Endothelial cell of umbilical vein (primary cell): Measurements from ENCODE around the gene SEMA5A. TPM values are rescaled to one million over a fixed set of nuclear protein-coding genes. Genes with fewer than 3 reads are reported as not detected.

Experiments
- BruUV-seq: library from RNA; stranded (reverse); fragments of 400-500 nt; replicated peaks from 2 replicates; lab custom pipeline; 2021; lab: Mats Ljungman, UMichigan
- CTCF ChIA-PET: fragments of 300-600, 350-600 bp; sonication (Branson Sonifier 250); formaldehyde crosslinking; loops from one replicate; lab custom pipeline; 2021; ENCODE audit warnings: antibody characterized with exemption, inconsistent platforms; lab: Charles Lee
- POLR2A ChIA-PET: fragments of 300-600, 350-600 bp; sonication (Branson Sonifier 250); formaldehyde crosslinking; loops from one replicate; lab custom pipeline; 2021; ENCODE audit warnings: antibody characterized with exemption, inconsistent platforms; lab: Charles Lee
- DNase-seq: peaks from one replicate; pipeline ENCODE4 v3.0.0-alpha.2; 2011; ENCODE audit warnings: low read depth, low spot score
- FAIRE-seq: peaks from 2 replicates; lab custom pipeline; 2011; peaks lifted over from hg19 to GRCh38; lab: Jason Lieb, UNC
- H2AFZ ChIP-seq: 2 replicates; pipeline ENCODE4 v1.6.0; 2012; ENCODE audit warnings: low read depth, low read length, control low read depth, inconsistent platforms
- H3K27ac ChIP-seq: 2 replicates; pipeline ENCODE4 v1.5.1; 2011; ENCODE audit warnings: low read depth, mild to moderate bottlenecking, control low read depth, low read length, moderate library complexity; ENCODE audit not compliant: insufficient read depth
- H3K27me3 ChIP-seq, 2 experiments: 2 replicates each; pipeline versions ENCODE4 v1.6.0 to v1.6.1; 2011; ENCODE audit warnings: low read length in 2 of 2, mixed read lengths in 1 of 2; ENCODE audit not compliant: control insufficient read depth in 2 of 2, insufficient read depth in 2 of 2
- H3K36me3 ChIP-seq, 2 experiments: 2 replicates in 1 of 2; 3 replicates in 1 of 2; pipeline ENCODE4 v1.5.1; 2011; ENCODE audit warnings: low read length in 2 of 2, mild to moderate bottlenecking in 1 of 2, moderate library complexity in 1 of 2; ENCODE audit not compliant: control insufficient read depth in 2 of 2, insufficient read depth in 2 of 2; ENCODE audit errors: extremely low read depth in 1 of 2
- H3K4me1 ChIP-seq: 3 replicates; pipeline ENCODE4 v1.5.1; 2011; ENCODE audit warnings: mild to moderate bottlenecking, low read length; ENCODE audit not compliant: control insufficient read depth, insufficient read depth; ENCODE audit errors: extremely low read depth
- H3K4me2 ChIP-seq: 2 replicates; pipeline ENCODE4 v1.6.1; 2011; ENCODE audit warnings: low read length, control low read depth, mixed read lengths; ENCODE audit not compliant: insufficient read depth
- H3K4me3 ChIP-seq, 3 experiments: fragments of 200-600 bp in 1 of 3; sonication (generic), shearing (Covaris generic) in 1 of 3; replicated peaks in 1 of 3; 2 replicates each; pipeline ENCODE4 v1.5.1; 2011 to 2016; ENCODE audit warnings: control low read depth in 3 of 3, low read length in 3 of 3, mild to moderate bottlenecking in 2 of 3, inconsistent platforms in 1 of 3, low read depth in 1 of 3, moderate library complexity in 1 of 3; ENCODE audit not compliant: insufficient read depth in 1 of 3
- H3K79me2 ChIP-seq: 2 replicates; pipeline ENCODE4 v1.6.0; 2012; ENCODE audit warnings: low read length, inconsistent platforms; ENCODE audit not compliant: control insufficient read depth, insufficient read depth
- H3K9ac ChIP-seq: replicated peaks from 2 replicates; pipeline ENCODE3; 2011; ENCODE audit warnings: low read length, control low read depth; ENCODE audit not compliant: insufficient read depth; ENCODE audit errors: extremely low read depth
- H3K9me1 ChIP-seq: replicated peaks from 3 replicates; pipeline ENCODE4 v1.6.0; 2011; ENCODE audit warnings: mild to moderate bottlenecking, low read length; ENCODE audit not compliant: control insufficient read depth, insufficient read depth; ENCODE audit errors: extremely low read depth
- H3K9me3 ChIP-seq: replicated peaks from 2 replicates; pipeline ENCODE4 v1.5.1; 2012; ENCODE audit warnings: low read length, inconsistent platforms; ENCODE audit not compliant: control insufficient read depth, insufficient read depth
- H4K20me1 ChIP-seq: replicated peaks from 2 replicates; pipeline ENCODE3; 2011; ENCODE audit warnings: mild to moderate bottlenecking, low read length; ENCODE audit not compliant: control insufficient read depth, insufficient read depth; ENCODE audit errors: extremely low read depth
- CTCF ChIP-seq, 2 donors: IDR thresholded peaks; 1 replicate in 1 of 2; 2 replicates in 1 of 2; pipeline ENCODE4 v1.5.1; 2011; ENCODE audit warnings: low read length in 2 of 2, mild to moderate bottlenecking in 2 of 2, moderate library complexity in 2 of 2, control low read depth in 1 of 2, inconsistent platforms in 1 of 2, low read depth in 1 of 2; ENCODE audit not compliant: insufficient read depth in 1 of 2; ENCODE audit errors: extremely low read depth in 1 of 2
- EZH2 ChIP-seq: IDR thresholded peaks from 2 replicates; pipeline ENCODE4 v1.6.1; 2012; ENCODE audit warnings: borderline replicate concordance, low read depth, mild to moderate bottlenecking, moderate library complexity, low read length, inconsistent platforms; ENCODE audit not compliant: severe bottlenecking
- FOS ChIP-seq: IDR thresholded peaks from 2 replicates; pipeline ENCODE4 v1.6.1; 2011; ENCODE audit warnings: mild to moderate bottlenecking, low read length, moderate library complexity, borderline replicate concordance; ENCODE audit not compliant: insufficient read depth
- GATA2 ChIP-seq: IDR thresholded peaks from 2 replicates; pipeline ENCODE4 v1.7.0; 2011; ENCODE audit warnings: low read depth, mild to moderate bottlenecking, moderate library complexity, mixed read lengths, low read length; ENCODE audit not compliant: insufficient read length, insufficient read depth
- JUN ChIP-seq: IDR thresholded peaks from 2 replicates; pipeline ENCODE4 v1.6.1; 2011; ENCODE audit warnings: borderline replicate concordance, low read depth; ENCODE audit not compliant: insufficient read length, insufficient read depth
- MAX ChIP-seq: IDR thresholded peaks from 2 replicates; pipeline ENCODE4 v1.6.1; 2011; ENCODE audit not compliant: insufficient read depth, insufficient read length
- MYC ChIP-seq: IDR thresholded peaks from one replicate; pipeline ENCODE4 v1.6.1; 2011; ENCODE audit warnings: mild to moderate bottlenecking, low read depth, low read length
- POLR2A ChIP-seq: IDR thresholded peaks from 2 replicates; pipeline ENCODE4 v1.6.1; 2012; ENCODE audit warnings: low read depth, mild to moderate bottlenecking, control low read depth, low read length
- POLR2AphosphoS5 ChIP-seq: IDR thresholded peaks from 2 replicates; pipeline ENCODE4 v1.6.1; 2012; ENCODE audit warnings: low read depth, mild to moderate bottlenecking, control low read depth, low read length, moderate library complexity; ENCODE audit not compliant: insufficient read depth
- dilution Hi-C: fragments of 300-500 bp; cut with MboI; formaldehyde crosslinking; loops from one replicate; pipeline ENCODE4 v1.15.0; 2019; ENCODE audit warnings: low sequenced_read_pairs; ENCODE audit not compliant: extremely low pct_ligation_motif_present
- intact Hi-C: fragments of 100-400 bp; cut with micrococcal nuclease; formaldehyde crosslinking; loops from one replicate; pipeline ENCODE4 v1.10.0; 2022
- polyA plus RNA-seq, 4 experiments: library from polyadenylated mRNA; depleted of rRNA in 3 of 4; stranded (reverse) in 3 of 4; unstranded in 1 of 4; fragments of >200 nt; gene quantifications; 2 replicates each; pipeline versions ENCODE4 v1.2.1 to v1.2.3, GENCODE V29; 2011 to 2012; ENCODE audit warnings: missing spikeins in 1 of 4
- total RNA-seq: library from RNA; stranded (reverse); gene quantifications from 2 replicates; pipeline ENCODE4 v1.2.3, GENCODE V29; 2021

SEMA5A gene
- total and polyA plus RNA-seq, 2 donors (not counting 3 experiments of a cell fraction or from before 2014, with no cell fraction given) = 0.04 to 0.06 TPM

- FAIRE-seq = no peak
- H3K36me3 ChIP-seq = no peaks in the 10 kb centered on the region
- no peak overlapping the region for H3K27ac ChIP-seq
- intact Hi-C loops = no loop called here
- no peak for TF ChIP-seq GATA2
- no peak for TF ChIP-seq MAX
- TF ChIP-seq FOS = no peak
- no peak for TF ChIP-seq POLR2A
- TF ChIP-seq JUN = no peak
- no peak for TF ChIP-seq MYC
- TF ChIP-seq CTCF (IDR thresholded peaks at IDR 0.05; ENCODE audit: extremely low read depth in 1 of 2, insufficient read depth in 1 of 2, low read depth in 1 of 2, low read length in 2 of 2) = no peak
- no peak for TF ChIP-seq POLR2AphosphoS5
- TF ChIP-seq EZH2 = no peak
- ChIA-PET CTCF (no interaction called here), POLR2A (no interaction called here)
- no peak overlapping the region for H2AFZ ChIP-seq
- dilution Hi-C loops = no loop called here
- H3K27me3 ChIP-seq = no peaks in the 10 kb centered on the region
- DNase-seq = no peak
- no peaks in the 10 kb centered on the region for H3K79me2 ChIP-seq
- no peaks in the 10 kb centered on the region for H3K9me3 ChIP-seq
- H3K4me1 ChIP-seq = no peaks in the 10 kb centered on the region
- H4K20me1 ChIP-seq = no peaks in the 10 kb centered on the region
- no peaks in the 10 kb centered on the region for H3K9me1 ChIP-seq
- no TSS peak for BruUV-seq
- H3K9ac ChIP-seq = no peak overlapping the region
- no peak overlapping the region for H3K4me2 ChIP-seq
- no peak overlapping the region for H3K4me3 ChIP-seq
These were observed 165.8 kb downstream of the SEMA5A start for GRCh38 chr5:9380109-9380508.
